Measurements from ENCODE around the gene BRF1.

Gene BRF1

GRCh38 chr14:105322791-105323556, 22.2 kb upstream of the BRF1 start:
- no peak overlapping the region for H3K27ac Mint-ChIP-seq
- no peak for TF ChIP-seq CTCF (IDR thresholded peaks at IDR 0.05)
- H3K36me3 Mint-ChIP-seq (ENCODE audit: low read depth): peaks cover 29% of the 10 kb centered on the region
- no peaks in the 10 kb centered on the region for H3K27me3 Mint-ChIP-seq (ENCODE audit: low read depth, poor library complexity)
- H3K4me1 Mint-ChIP-seq: peaks cover 42% of the 10 kb centered on the region
- DNase-seq: no peak
- peaks cover 8% of the 10 kb centered on the region for H3K9me3 Mint-ChIP-seq
- no peak overlapping the region for H3K4me3 Mint-ChIP-seq

- Mint-ChIP-seq H3K36me3 (ENCODE audit: low read depth) (peaks cover 22% of the 10 kb centered on the region), H3K4me3 (no peak overlapping the region), H3K27me3 (ENCODE audit: low read depth, poor library complexity) (peaks cover 22% of the 10 kb centered on the region), H3K27ac (no peak overlapping the region), H3K9me3 (peaks cover 8% of the 10 kb centered on the region), H3K4me1 (peaks cover 15% of the 10 kb centered on the region)
- no peak for DNase-seq
- TF ChIP-seq CTCF (IDR thresholded peaks at IDR 0.05): no peak
These were observed 16.7 kb upstream of the BRF1 start for GRCh38 chr14:105317546-105317945.

GRCh38 chr14:105316968-105317510, 16.2 kb upstream of the BRF1 start:
- Mint-ChIP-seq H3K9me3 (peaks cover 8% of the 10 kb centered on the region), H3K4me3 (peak overlapping the region; percentile 60), H3K27me3 (ENCODE audit: low read depth, poor library complexity) (peaks cover 22% of the 10 kb centered on the region), H3K27ac (no peak overlapping the region), H3K36me3 (ENCODE audit: low read depth) (peaks cover 19% of the 10 kb centered on the region), H3K4me1 (peaks cover 16% of the 10 kb centered on the region)
- TF ChIP-seq CTCF (IDR thresholded peaks at IDR 0.05): no peak
- DNase-seq: no peak

GRCh38 chr14:105316577-105316941, 15.8 kb upstream of the BRF1 start:
- no peak for TF ChIP-seq CTCF (IDR thresholded peaks at IDR 0.05)
- H3K4me3 Mint-ChIP-seq: peak overlapping the region; percentile 84
- peaks cover 19% of the 10 kb centered on the region for H3K36me3 Mint-ChIP-seq (ENCODE audit: low read depth)
- peaks cover 22% of the 10 kb centered on the region for H3K27me3 Mint-ChIP-seq (ENCODE audit: low read depth, poor library complexity)
- H3K27ac Mint-ChIP-seq: no peak overlapping the region
- peaks cover 8% of the 10 kb centered on the region for H3K9me3 Mint-ChIP-seq
- peaks cover 16% of the 10 kb centered on the region for H3K4me1 Mint-ChIP-seq
- DNase-seq: no peak

- no peak for TF ChIP-seq CTCF (IDR thresholded peaks at IDR 0.05)
- Mint-ChIP-seq H3K9me3 (peaks cover 6% of the 10 kb centered on the region), H3K36me3 (ENCODE audit: low read depth) (peaks cover 16% of the 10 kb centered on the region), H3K27ac (no peak overlapping the region), H3K4me1 (peaks cover 16% of the 10 kb centered on the region), H3K4me3 (peak overlapping the region; percentile 84), H3K27me3 (ENCODE audit: low read depth, poor library complexity) (peaks cover 22% of the 10 kb centered on the region)
- no peak for DNase-seq
These were observed 15.3 kb upstream of the BRF1 start for GRCh38 chr14:105315941-105316576.

All from nephron progenitor cell (in vitro differentiated cells).